ENCODE measurements around the gene TTC13. TPM values are rescaled to one million over a fixed set of nuclear protein-coding genes. Genes with fewer than 3 reads are reported as not detected.

The TTC13 gene
- polyA plus RNA-seq, 1 of the 3 experiments (the other 2 are of a cell fraction), result 5.5 TPM

GRCh38 chr1:230983811-230984210, 5.2 kb upstream of the TTC13 start:
- Histone ChIP-seq H3K9me3 (no peaks in the 10 kb centered on the region), H3K9ac (no peak overlapping the region), H3K4me1 (ENCODE audit: control insufficient read depth in 1 of 2, insufficient read depth in 2 of 2, low read depth in 1 of 2, low read length in 1 of 2) (peaks cover 4 to 6% of the 10 kb centered on the region in 2 experiments; a peak in 2 of 4 replicates), H3K36me3 (replicated peaks in 1 of 2; ENCODE audit: control insufficient read depth in 1 of 2, insufficient read depth in 2 of 2, low read length in 1 of 2) (peaks cover 5 to 31% of the 10 kb centered on the region in 2 experiments), H3K4me2 (no peak overlapping the region), H2AFZ (ENCODE audit: low read depth) (no peak overlapping the region), H3K27me3 (ENCODE audit: insufficient read depth) (no peaks in the 10 kb centered on the region), H3F3A (replicated peaks; ENCODE audit: insufficient read depth) (peaks cover 5% of the 10 kb centered on the region), H3K4me3 (ENCODE audit: low read depth in 2 of 2, low read length in 1 of 2) (no peak overlapping the region), H3K79me2 (ENCODE audit: insufficient read depth) (peaks cover 37% of the 10 kb centered on the region), H4K20me1 (ENCODE audit: insufficient read depth) (0 out of 2 replicates have a peak, but pooled peaks cover 3% of the 10 kb centered on the region), H3K9me2 (no peaks in the 10 kb centered on the region), H3K27ac (ENCODE audit: low read depth in 2 of 2, low read length in 1 of 2) (no peak overlapping the region)
- no peak for TF ChIP-seq MAX (IDR thresholded peaks at IDR 0.05; ENCODE audit: low read depth)
- no peak for DNase-seq
- ChIA-PET POLR2A (no interaction called here), CTCF (no interaction called here)
- 94% methylated on average over 5 of the region's 5 CpGs for WGBS (ENCODE audit: low lambda C conversion rate)

GRCh38 chr1:230982696-230983095, 4.0 kb upstream of the TTC13 start:
- 73% methylated on average over 4 of the region's 4 CpGs for WGBS (ENCODE audit: low lambda C conversion rate)
- Histone ChIP-seq H3K4me3 (ENCODE audit: low read depth in 2 of 2, low read length in 1 of 2) (no peak overlapping the region), H2AFZ (ENCODE audit: low read depth) (no peak overlapping the region), H3K36me3 (replicated peaks in 1 of 2; ENCODE audit: control insufficient read depth in 1 of 2, insufficient read depth in 2 of 2, low read length in 1 of 2) (peaks cover 0 to 23% of the 10 kb centered on the region in 2 experiments), H3K9ac (no peak overlapping the region), H3K9me3 (no peaks in the 10 kb centered on the region), H3K4me1 (ENCODE audit: control insufficient read depth in 1 of 2, insufficient read depth in 2 of 2, low read depth in 1 of 2, low read length in 1 of 2) (peaks cover 4 to 8% of the 10 kb centered on the region in 2 experiments; a peak in 3 of 4 replicates), H3K79me2 (ENCODE audit: insufficient read depth) (peaks cover 30% of the 10 kb centered on the region), H3K27me3 (ENCODE audit: insufficient read depth) (no peaks in the 10 kb centered on the region), H3K27ac (ENCODE audit: low read depth in 2 of 2, low read length in 1 of 2) (no peak overlapping the region), H3F3A (replicated peaks; ENCODE audit: insufficient read depth) (peaks cover 5% of the 10 kb centered on the region), H3K4me2 (no peak overlapping the region), H4K20me1 (ENCODE audit: insufficient read depth) (0 out of 2 replicates have a peak, but pooled peaks cover 3% of the 10 kb centered on the region), H3K9me2 (no peaks in the 10 kb centered on the region)
- ChIA-PET POLR2A (no interaction called here), CTCF (no interaction called here)
- no peak for TF ChIP-seq POLR2AphosphoS5 (IDR thresholded peaks at IDR 0.05; ENCODE audit: low read depth, low read length)
- TF ChIP-seq ELF1 (IDR thresholded peaks at IDR 0.05), result no peak
- no peak for TF ChIP-seq SMC3 (IDR thresholded peaks at IDR 0.05; ENCODE audit: low read depth, low read length)
- TF ChIP-seq YY1 (IDR thresholded peaks at IDR 0.05; ENCODE audit: low read depth), result no peak
- TF ChIP-seq FOSL2 (IDR thresholded peaks at IDR 0.05; ENCODE audit: borderline replicate concordance, low read depth), result no peak
- TF ChIP-seq MXI1 (IDR thresholded peaks at IDR 0.05; ENCODE audit: low read depth, low read length), result no peak
- TF ChIP-seq IRF3 (IDR thresholded peaks at IDR 0.05; ENCODE audit: low read depth, low read length), result no peak
- no peak for DNase-seq

- POLR2A ChIA-PET, result no interaction called here
- peaks cover 6 to 26% of the 10 kb centered on the region in 2 experiments for H3K36me3 ChIP-seq (replicated peaks in 1 of 2; ENCODE audit: control insufficient read depth in 1 of 2, insufficient read depth in 2 of 2, low read length in 1 of 2)
- peaks cover 48% of the 10 kb centered on the region for H3K79me2 ChIP-seq (ENCODE audit: insufficient read depth)
- peaks cover 0 to 13% of the 10 kb centered on the region in 2 experiments; a peak in 3 of 4 replicates for H3K4me1 ChIP-seq (ENCODE audit: control insufficient read depth in 1 of 2, insufficient read depth in 2 of 2, low read depth in 1 of 2, low read length in 1 of 2)
- H3K4me2 ChIP-seq, result peak overlapping the region; percentile 73
- H3K9me3 ChIP-seq, result no peaks in the 10 kb centered on the region
- TF ChIP-seq ELF1 (IDR thresholded peaks at IDR 0.05), result no peak
- TF ChIP-seq NRF1 (IDR thresholded peaks at IDR 0.05; ENCODE audit: low read depth, low read length), result no peak
- TF ChIP-seq TCF12 (IDR thresholded peaks at IDR 0.05), result no peak
- TF ChIP-seq ZBTB33 (IDR thresholded peaks at IDR 0.05; ENCODE audit: borderline replicate concordance, low read depth), result no peak
- no peak for TF ChIP-seq GABPA (IDR thresholded peaks at IDR 0.05; ENCODE audit: low read depth)
- no peak for TF ChIP-seq POLR2AphosphoS5 (IDR thresholded peaks at IDR 0.05; ENCODE audit: low read depth, low read length)
- TF ChIP-seq USF2 (IDR thresholded peaks at IDR 0.05; ENCODE audit: borderline replicate concordance, low read depth, low read length), result no peak
- TF ChIP-seq TEAD4 (IDR thresholded peaks at IDR 0.05; ENCODE audit: borderline replicate concordance, insufficient read depth), result no peak
- CTCF ChIA-PET, result interaction anchor here (0.7 to 1.8 kb wide), 6 partner anchors 9 to 234 kb away, joined by 3 to 6 read pairs (median 4); no protein-coding TSS in a partner anchor
- no peak overlapping the region for H3K27ac ChIP-seq (ENCODE audit: low read depth in 2 of 2, low read length in 1 of 2)
- peak overlapping the region; percentile 92; the same call in 1 of the 2 replicates for H2AFZ ChIP-seq (ENCODE audit: low read depth)
- H3F3A ChIP-seq (replicated peaks; ENCODE audit: insufficient read depth), result no peaks in the 10 kb centered on the region
- H3K27me3 ChIP-seq (ENCODE audit: insufficient read depth), result no peaks in the 10 kb centered on the region
- no peaks in the 10 kb centered on the region for H3K9me2 ChIP-seq
- no peaks in the 10 kb centered on the region for H4K20me1 ChIP-seq (ENCODE audit: insufficient read depth)
- H3K9ac ChIP-seq, result peak overlapping the region; percentile 64; the same call in 1 of the 2 replicates
- 76% methylated on average over 4 of the region's 4 CpGs for WGBS (ENCODE audit: low lambda C conversion rate)
- no peak for DNase-seq
- H3K4me3 ChIP-seq (ENCODE audit: low read depth in 2 of 2, low read length in 1 of 2), result peak overlapping the region; percentile 85 to 92; a peak in 3 of 4 replicates
These were observed 1.3 kb upstream of the TTC13 start for GRCh38 chr1:230979952-230980351.

Data from SK-N-SH (cell line).